ENCODE results near the gene HDAC9.

Gene HDAC9

GRCh38 chr7:18495412-18496340, at the start of gene HDAC9:
Gene HDAC9 (plus strand): TSS chr7:18495749. CDS start chr7:18496303, 554 bp downstream.
- no peak for FAIRE-seq

- no peak for FAIRE-seq
Measured at GRCh38 chr7:18445916-18446520, 49.5 kb upstream of the HDAC9 start.

DNA sequence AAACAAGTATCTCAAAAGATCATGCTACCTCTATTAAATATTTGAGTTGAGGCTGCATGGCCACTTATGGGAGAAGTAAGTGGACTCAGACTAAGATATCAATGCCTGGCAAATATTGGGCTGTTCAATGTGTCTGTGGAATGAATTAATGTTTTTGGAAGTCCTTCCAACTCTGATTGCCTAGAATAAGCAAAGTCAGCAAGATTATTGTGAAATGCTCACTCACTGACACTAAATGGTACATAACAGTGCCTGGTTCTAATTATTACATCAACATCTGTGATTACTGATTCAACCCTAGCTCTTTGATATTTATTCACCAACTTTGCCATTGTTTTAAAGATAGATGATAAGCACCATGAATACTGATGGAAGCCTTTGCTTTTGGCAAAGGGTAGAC, 45.5 kb upstream of the HDAC9 start:
- no peak for FAIRE-seq

- FAIRE-seq = no peak
Measured at GRCh38 chr7:18455606-18456005, 39.9 kb upstream of the HDAC9 start.

- FAIRE-seq = no peak
Measured at GRCh38 chr7:18457832-18458231, 37.7 kb upstream of the HDAC9 start.

- no peak for FAIRE-seq
Measured at GRCh38 chr7:18458830-18459229, 36.7 kb upstream of the HDAC9 start.

DNA sequence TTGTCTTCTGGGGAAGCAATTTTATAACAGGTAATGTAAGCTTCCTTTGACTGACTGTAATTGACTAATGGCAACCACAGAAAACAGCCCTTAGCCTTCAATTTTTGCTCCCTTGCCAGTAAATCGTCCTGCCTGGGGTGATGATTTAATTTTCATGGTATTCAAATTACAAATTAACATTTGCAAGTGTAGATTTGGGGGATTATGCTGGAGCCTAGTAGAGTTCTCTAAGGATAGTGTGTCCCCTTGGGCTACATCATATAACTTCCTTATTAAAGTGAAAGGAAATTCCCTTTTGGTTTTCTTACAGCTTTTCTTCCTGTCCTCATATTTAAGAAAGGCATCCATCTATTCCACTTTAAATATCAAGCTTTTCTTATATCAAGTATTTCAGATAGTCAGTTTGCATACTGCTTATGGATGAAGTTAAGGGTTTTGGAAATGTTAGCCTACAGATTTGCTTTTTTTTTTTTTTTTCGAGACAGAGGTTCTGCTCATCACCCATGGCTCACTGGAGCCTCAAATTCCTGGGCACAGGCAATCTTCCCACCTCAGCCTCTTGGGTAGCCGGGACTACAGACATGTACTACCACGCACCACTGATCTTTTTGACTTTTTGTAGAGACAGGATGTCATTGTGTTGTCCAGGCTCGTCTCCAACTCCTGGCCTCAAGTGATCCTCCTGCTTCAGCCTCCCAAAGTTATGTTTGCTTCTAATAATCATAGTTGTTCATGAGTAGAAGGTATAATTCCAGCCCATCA, 35.9 kb upstream of the HDAC9 start:
- no peak for FAIRE-seq

DNA sequence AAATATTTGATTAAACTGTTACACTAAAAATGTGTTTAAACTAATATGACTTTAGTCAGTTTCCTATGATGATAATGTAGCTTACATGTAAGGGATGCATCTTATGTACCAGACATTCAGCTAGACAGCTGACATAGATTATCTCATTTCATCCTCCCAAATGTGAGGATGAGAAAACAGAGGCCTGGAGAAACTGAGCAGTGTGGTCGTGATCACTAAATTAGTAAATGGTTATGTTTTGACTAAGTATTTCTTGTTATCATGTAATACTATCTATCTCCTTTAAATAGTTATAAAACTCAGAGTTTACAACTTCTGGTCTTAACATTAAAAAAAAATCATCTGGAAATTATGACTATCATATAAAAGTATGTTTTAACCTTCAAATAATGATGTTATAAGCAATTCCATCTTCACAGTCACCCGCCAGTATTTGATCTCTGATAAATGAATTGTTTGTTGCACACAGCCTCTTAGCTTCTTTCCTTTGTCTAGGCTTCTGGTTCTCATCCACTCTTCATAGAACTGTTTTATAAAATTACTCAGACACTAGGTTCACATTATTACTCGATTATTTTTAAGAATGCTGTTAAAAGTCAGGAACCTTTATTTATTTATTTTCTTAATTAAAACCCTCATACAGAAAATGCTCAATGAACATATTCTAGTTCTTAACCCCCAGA, 33.6 kb upstream of the HDAC9 start:
- no peak for FAIRE-seq

GRCh38 chr7:18464830-18465229, 30.7 kb upstream of the HDAC9 start:
- no peak for FAIRE-seq

DNA sequence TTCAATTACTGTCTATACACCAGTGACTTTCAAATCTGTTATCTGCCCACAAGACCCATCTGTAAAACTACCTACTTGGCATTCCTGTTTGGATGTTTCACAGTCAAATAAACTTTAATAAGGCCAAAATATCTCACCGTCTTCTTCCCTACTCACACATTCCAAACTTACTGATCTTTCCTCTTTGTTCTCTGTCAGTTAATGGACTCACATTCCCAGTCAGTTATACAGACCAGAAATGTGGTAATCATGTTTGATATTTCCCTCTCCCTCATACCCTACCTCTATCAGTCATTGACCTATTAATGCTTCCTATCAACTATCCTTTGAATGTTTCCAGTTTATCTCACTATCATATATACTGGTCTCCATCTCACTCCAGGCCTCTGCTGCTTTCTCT, 28.5 kb upstream of the HDAC9 start:
- no peak for FAIRE-seq

DNA sequence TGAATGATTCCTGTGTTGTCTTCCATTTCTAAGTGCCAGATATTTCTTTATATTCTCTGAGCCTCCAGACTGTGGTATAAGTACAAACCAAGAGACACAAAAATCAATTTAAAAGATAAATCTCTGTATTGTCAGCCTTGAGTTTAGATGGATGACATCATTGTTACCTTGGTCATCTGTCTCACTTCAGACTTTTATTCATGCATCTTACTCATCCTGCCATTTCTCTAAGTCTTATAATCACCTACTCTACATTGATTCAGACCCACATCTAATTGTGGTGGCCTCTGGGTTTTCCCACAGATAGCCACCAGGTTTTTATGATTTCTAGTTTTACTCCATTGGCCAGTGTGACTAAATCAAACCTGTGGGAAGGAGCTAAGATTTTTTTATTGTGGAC, 26.8 kb upstream of the HDAC9 start:
- no peak for FAIRE-seq

DNA sequence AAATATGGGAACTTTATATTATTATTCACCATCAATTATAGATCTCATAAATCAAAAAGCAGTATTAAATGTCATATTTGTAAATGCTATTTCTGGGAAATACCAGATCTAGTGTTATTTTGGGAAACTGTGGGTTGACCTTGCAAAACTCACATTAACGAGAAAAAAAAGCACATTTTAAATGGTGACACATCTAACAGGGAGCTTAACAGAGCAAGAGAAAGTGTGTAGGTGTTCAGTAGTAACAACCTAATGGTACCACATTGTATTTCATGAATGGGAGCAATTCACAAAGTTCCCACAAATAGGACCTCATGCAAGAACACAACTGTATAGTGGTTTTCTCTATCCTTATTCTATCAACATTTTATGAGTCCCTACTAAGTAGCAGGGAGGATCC, 26.2 kb upstream of the HDAC9 start:
- no peak for FAIRE-seq

- no peak for FAIRE-seq
Measured at GRCh38 chr7:18471476-18472160, 23.9 kb upstream of the HDAC9 start.

GRCh38 chr7:18472161-18472483, 23.4 kb upstream of the HDAC9 start:
- no peak for FAIRE-seq

GRCh38 chr7:18473119-18473518, 22.4 kb upstream of the HDAC9 start:
- no peak for FAIRE-seq

DNA sequence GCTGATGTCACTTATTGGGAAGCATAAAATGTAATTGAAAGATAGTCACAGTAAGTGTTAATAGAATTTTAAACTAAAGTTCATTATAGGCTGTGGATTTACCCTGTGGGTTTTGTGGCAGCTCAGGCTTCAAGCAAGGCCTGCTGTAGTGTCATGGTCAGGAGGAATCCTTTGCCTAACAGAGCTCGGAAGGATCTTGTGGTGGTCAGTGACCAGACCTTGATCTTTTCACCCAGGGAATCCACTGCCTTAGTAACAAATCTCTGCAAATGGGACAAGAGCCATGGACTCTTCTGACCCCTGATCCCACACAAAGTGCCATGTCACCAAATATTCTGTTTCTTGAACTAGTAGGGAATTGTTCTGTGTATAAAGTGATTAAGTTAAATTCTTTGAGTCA, 20.6 kb upstream of the HDAC9 start:
- no peak for FAIRE-seq

GRCh38 chr7:18475488-18475887, 20.1 kb upstream of the HDAC9 start:
- FAIRE-seq = no peak

GRCh38 chr7:18481776-18482175, 13.8 kb upstream of the HDAC9 start:
- no peak for FAIRE-seq

DNA sequence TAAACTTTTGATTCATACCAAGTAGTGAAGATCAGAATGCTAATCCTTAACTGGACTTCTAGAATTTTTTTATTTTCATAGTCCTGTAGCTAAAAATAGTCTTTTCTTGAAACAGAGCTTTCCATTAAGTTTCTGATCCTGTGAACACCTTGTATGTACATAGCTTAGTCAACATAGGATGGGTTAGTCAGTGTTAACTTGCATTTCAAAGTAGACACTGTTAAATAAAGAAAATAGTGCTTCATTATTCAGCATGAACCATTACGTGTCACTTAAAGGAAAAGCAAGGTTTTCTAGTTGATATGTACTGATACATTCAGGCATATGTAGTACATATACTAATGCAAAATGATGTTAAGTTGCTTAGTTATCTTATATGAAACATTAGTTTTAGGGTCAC, 7.5 kb upstream of the HDAC9 start:
- FAIRE-seq = no peak

DNA sequence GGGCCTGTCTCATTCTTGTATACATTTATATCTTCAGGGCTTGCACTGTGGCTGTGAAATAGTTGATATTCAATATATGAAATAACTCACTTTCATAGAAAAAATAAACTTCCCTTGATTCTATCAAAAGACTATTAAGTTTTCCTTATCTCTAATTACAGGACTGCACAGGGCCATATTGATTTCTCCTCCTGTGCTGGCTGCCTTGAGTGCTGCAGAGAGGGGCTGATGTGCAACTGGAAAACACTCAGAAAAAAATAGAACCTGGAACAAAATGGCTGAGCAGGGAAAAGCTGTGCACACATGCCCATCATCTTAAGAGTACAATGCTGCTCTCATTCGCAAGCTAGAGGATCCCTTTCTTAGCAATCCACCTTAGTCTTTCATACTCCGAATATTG, 5.9 kb upstream of the HDAC9 start:
- no peak for FAIRE-seq

GRCh38 chr7:18491871-18492270, 3.7 kb upstream of the HDAC9 start:
- FAIRE-seq = no peak

- no peak for FAIRE-seq
Measured at GRCh38 chr7:18494406-18494805, 1.1 kb upstream of the HDAC9 start.
